Activated B cell treated with CpG ODN at 0.5 μM for 24 hours (primary cell): Measurements from ENCODE around the gene HHIPL1. TPM values are rescaled to one million over a fixed set of nuclear protein-coding genes. Genes with fewer than 3 reads are reported as not detected.

Experiments used
- ATAC-seq: fragments of 200-7000 bp; cut with Tn5 transposase; one replicate; pipeline ENCODE4 v1.10.0; 2021; ENCODE audit warnings: low read depth, mild to moderate bottlenecking, moderate library complexity
- CTCF ChIA-PET: fragments of 350-600 bp; sonication (Branson Sonifier 250); formaldehyde crosslinking; loops from one replicate; lab custom pipeline; 2021; ENCODE audit warnings: antibody characterized with exemption; lab: Charles Lee
- POLR2A ChIA-PET: fragments of 350-600 bp; sonication (Branson Sonifier 250); formaldehyde crosslinking; loops from one replicate; lab custom pipeline; 2021; ENCODE audit warnings: antibody characterized with exemption; lab: Charles Lee
- DNase-seq: peaks from one replicate; pipeline ENCODE4 v3.0.0; 2022
- H3K27ac Mint-ChIP-seq: one replicate; pipeline ENCODE4 v1.8.0; 2020; ENCODE audit warnings: mixed read lengths
- H3K27me3 Mint-ChIP-seq: one replicate; pipeline ENCODE4 v1.8.0; 2021; ENCODE audit warnings: mixed read lengths
- H3K36me3 Mint-ChIP-seq: one replicate; pipeline ENCODE4 v1.8.0; 2021; ENCODE audit warnings: low read depth, mixed read lengths
- H3K4me1 Mint-ChIP-seq: one replicate; pipeline ENCODE4 v1.8.0; 2021; ENCODE audit warnings: mixed read lengths
- H3K4me3 Mint-ChIP-seq: one replicate; pipeline ENCODE4 v1.8.0; 2020; ENCODE audit warnings: mild to moderate bottlenecking, mixed read lengths
- H3K9me3 Mint-ChIP-seq: one replicate; pipeline ENCODE4 v1.8.0; 2020; ENCODE audit warnings: mixed read lengths
- intact Hi-C: fragments of 100-400 bp; cut with micrococcal nuclease; formaldehyde crosslinking; loops from one replicate; pipeline ENCODE4 v1.15.1; 2024
- total RNA-seq: library from RNA; stranded (reverse); gene quantifications from 2 replicates; pipeline ENCODE4 v1.2.3, GENCODE V29; 2022
- TF ChIP-seq, protein P1 (sequence below): fragments of 200-600 bp; IDR thresholded peaks from one replicate; pipeline ENCODE4 v1.8.0; 2022; ENCODE audit warnings: antibody characterized with exemption, mild to moderate bottlenecking

Gene HHIPL1
- total RNA-seq, 1 donor from 2014 or later: not detected

DNA sequence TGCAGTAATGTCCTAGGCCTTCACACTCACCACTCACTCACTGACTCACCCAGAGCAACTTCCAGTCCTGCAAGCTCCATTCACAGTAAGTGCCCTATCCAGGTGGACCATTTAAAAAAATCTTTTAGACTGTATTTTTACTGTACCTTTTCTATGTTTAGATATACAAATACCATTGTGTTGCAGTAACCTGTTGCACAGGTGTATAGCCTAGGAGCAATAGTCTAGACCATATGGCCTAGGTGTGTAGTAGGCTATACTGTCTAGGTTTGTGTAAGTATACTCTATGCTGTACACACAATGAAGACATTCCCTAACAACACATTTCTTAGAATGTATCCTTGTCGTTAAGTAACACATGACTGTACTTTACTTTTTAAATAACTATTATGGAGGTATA lies 56.3 kb downstream of the HHIPL1 start:
- intact Hi-C loops: no loop called here
- H3K36me3 Mint-ChIP-seq: peaks cover 7% of the 10 kb centered on the region
- ChIA-PET POLR2A (no interaction called here), CTCF (no interaction called here)
- H3K4me3 Mint-ChIP-seq: no peak overlapping the region
- ATAC-seq (no peak), DNase-seq (no peak)
- H3K4me1 Mint-ChIP-seq: no peaks in the 10 kb centered on the region
- TF ChIP-seq, protein P1, sequence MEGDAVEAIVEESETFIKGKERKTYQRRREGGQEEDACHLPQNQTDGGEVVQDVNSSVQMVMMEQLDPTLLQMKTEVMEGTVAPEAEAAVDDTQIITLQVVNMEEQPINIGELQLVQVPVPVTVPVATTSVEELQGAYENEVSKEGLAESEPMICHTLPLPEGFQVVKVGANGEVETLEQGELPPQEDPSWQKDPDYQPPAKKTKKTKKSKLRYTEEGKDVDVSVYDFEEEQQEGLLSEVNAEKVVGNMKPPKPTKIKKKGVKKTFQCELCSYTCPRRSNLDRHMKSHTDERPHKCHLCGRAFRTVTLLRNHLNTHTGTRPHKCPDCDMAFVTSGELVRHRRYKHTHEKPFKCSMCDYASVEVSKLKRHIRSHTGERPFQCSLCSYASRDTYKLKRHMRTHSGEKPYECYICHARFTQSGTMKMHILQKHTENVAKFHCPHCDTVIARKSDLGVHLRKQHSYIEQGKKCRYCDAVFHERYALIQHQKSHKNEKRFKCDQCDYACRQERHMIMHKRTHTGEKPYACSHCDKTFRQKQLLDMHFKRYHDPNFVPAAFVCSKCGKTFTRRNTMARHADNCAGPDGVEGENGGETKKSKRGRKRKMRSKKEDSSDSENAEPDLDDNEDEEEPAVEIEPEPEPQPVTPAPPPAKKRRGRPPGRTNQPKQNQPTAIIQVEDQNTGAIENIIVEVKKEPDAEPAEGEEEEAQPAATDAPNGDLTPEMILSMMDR: no peak
- H3K27ac Mint-ChIP-seq: no peak overlapping the region
- H3K9me3 Mint-ChIP-seq: peaks cover 24% of the 10 kb centered on the region
- H3K27me3 Mint-ChIP-seq: peaks cover 15% of the 10 kb centered on the region

DNA sequence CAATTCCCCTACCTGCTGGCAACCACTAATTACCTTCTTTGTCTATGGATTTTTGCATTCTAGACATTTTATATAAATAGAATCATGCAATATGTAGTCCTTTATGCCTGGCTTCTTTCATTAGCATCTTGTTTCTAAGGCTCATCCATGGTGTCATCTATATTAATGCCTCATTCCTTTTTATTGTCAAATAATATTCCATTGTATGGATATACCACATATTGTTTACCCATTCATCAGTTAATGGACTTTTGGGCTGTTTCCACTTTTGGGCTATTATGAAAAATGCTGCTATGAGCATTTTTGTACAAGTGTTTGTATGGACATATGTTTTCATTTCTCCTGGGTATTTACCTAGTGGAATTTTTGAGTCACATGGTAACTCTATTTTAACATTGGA lies 57.2 kb downstream of the HHIPL1 start:
- CTCF ChIA-PET: no interaction called here

DNA sequence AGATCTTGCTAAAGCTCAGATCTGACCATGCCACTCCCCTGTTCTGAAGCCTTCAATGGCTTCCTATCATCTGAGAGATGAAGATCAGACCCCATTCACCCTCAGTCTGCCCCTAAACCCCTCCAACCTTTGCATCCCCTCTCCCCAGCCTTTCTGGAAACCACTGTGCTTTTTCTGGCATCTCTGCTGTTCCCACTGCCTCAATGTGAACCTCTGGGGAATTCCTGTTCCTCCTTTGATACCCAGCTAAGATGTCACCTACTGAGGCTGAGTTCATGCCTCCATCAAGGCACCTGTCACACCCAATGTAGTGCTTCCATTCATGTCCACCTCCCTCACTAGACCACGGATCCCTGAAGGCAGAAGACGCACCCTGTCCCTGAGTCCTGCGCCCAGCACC lies 58.5 kb downstream of the HHIPL1 start:
- H3K27ac Mint-ChIP-seq: no peak overlapping the region
- CTCF ChIA-PET: no interaction called here
- POLR2A ChIA-PET: no interaction called here
- TF ChIP-seq, protein P1: no peak
- peaks cover 12% of the 10 kb centered on the region for H3K27me3 Mint-ChIP-seq
- H3K36me3 Mint-ChIP-seq: peaks cover 7% of the 10 kb centered on the region
- intact Hi-C loops: no loop called here
- ATAC-seq (no peak), DNase-seq (no peak)
- H3K9me3 Mint-ChIP-seq: peaks cover 18% of the 10 kb centered on the region
- H3K4me3 Mint-ChIP-seq: no peak overlapping the region
- no peaks in the 10 kb centered on the region for H3K4me1 Mint-ChIP-seq

More for the DNA sequence above, 57.2 kb downstream of the HHIPL1 start:
- ATAC-seq (no peak), DNase-seq (no peak)
- Mint-ChIP-seq H3K4me3 (no peak overlapping the region), H3K9me3 (peaks cover 20% of the 10 kb centered on the region), H3K27me3 (peaks cover 13% of the 10 kb centered on the region), H3K36me3 (peaks cover 7% of the 10 kb centered on the region), H3K4me1 (no peaks in the 10 kb centered on the region), H3K27ac (no peak overlapping the region)
- TF ChIP-seq, protein P1: no peak
- POLR2A ChIA-PET: no interaction called here
- intact Hi-C loops: no loop called here

DNA sequence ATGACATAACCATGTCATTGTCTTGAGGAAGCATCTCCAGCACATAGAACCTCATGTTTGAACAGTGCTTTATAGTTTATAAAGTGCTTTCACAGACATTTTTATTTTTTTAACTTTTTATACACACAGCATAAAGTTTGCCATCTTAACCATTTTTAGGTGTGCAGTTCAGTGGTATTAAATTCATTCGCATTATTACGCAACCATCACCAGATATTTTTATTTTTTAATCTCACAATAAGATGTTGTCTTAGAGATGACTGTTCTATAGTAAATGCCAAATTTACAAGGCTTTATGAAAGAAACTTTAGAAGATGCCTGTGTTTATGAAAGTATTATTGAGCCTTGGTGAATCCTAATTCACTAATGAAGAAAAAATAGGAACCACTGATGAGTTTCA lies 59.1 kb downstream of the HHIPL1 start:
- intact Hi-C loops: no loop called here
- ATAC-seq (no peak), DNase-seq (no peak)
- Mint-ChIP-seq H3K9me3 (peaks cover 18% of the 10 kb centered on the region), H3K4me1 (no peaks in the 10 kb centered on the region), H3K27me3 (peaks cover 16% of the 10 kb centered on the region), H3K4me3 (no peak overlapping the region), H3K27ac (no peak overlapping the region), H3K36me3 (peaks cover 7% of the 10 kb centered on the region)
- ChIA-PET POLR2A (no interaction called here), CTCF (no interaction called here)
- TF ChIP-seq, protein P1: no peak

DNA sequence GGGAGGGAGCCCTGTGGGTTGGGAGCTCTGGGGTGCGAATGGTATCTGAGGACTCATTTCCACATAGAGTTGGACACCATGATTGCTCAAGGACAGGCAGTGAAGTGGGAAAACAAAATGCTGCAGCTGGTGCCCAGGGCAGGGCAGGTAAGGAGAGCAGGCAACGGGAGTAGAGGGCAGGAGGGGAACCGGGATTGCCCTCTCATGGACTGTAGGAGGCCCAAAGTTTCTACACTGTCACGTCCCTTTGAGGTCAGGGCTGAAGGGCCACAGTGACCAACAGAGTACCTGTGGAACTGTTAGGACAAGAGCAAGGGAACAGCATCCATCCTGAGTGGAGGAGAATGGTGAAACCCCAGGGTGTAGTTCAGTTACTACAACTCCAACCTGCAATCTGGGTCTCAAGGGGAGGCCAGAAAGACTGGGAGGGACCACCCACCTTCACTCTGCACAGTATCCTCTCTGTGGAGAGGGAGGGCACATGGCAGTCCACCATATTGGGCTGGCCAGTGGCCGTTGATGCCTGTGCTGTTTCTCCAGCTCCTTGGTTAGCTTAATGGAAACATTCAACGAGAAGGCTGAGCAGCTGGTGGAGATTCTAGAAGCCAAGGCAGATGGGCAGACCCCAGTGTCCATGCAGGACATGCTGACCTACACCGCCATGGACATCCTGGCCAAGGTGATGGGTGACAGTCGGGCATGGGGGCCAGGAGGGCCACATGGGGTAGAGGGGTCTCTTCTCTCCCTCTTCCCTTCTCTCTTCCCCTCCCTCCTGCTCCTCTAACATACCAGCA lies 61.4 kb downstream of the HHIPL1 start:
- DNase-seq (no peak), ATAC-seq (no peak)
- Mint-ChIP-seq H3K4me3 (no peak overlapping the region), H3K27me3 (peaks cover 9% of the 10 kb centered on the region), H3K9me3 (peaks cover 19% of the 10 kb centered on the region), H3K27ac (no peak overlapping the region), H3K4me1 (no peaks in the 10 kb centered on the region), H3K36me3 (peaks cover 7% of the 10 kb centered on the region)
- ChIA-PET CTCF (no interaction called here), POLR2A (no interaction called here)
- TF ChIP-seq, protein P1: no peak
- intact Hi-C loops: no loop called here
